Osteoblast (primary cell): Measurements from ENCODE around the gene SMTN. TPM values are rescaled to one million over a fixed set of nuclear protein-coding genes. Genes with fewer than 3 reads are reported as not detected.

ENCODE experiments used
- DNase-seq: peaks from one replicate; pipeline ENCODE4 v3.0.0; 2011; ENCODE audit warnings: low spot score, mixed read lengths; ENCODE audit not compliant: insufficient read length; ENCODE audit errors: missing footprints
- H2AFZ ChIP-seq: 2 replicates; pipeline ENCODE4 v1.6.0; 2011; ENCODE audit warnings: mild to moderate bottlenecking, low read length
- H3K27ac ChIP-seq: 2 replicates; pipeline ENCODE4 v1.5.1; 2011; ENCODE audit warnings: mild to moderate bottlenecking, low read depth, low read length, moderate library complexity
- H3K27me3 ChIP-seq: 2 replicates; pipeline ENCODE4 v1.6.0; 2012; ENCODE audit warnings: mild to moderate bottlenecking, control low read depth, inconsistent platforms, low read length, moderate library complexity; ENCODE audit not compliant: insufficient read depth
- H3K36me3 ChIP-seq: 2 replicates; pipeline ENCODE4 v1.5.1; 2011; ENCODE audit warnings: mild to moderate bottlenecking, low read length, control low read depth, moderate library complexity; ENCODE audit not compliant: insufficient read depth
- H3K4me1 ChIP-seq: 2 replicates; pipeline ENCODE4 v1.5.1; 2011; ENCODE audit warnings: mild to moderate bottlenecking, low read length, control low read depth, moderate library complexity; ENCODE audit not compliant: insufficient read depth
- H3K4me2 ChIP-seq: 2 replicates; pipeline ENCODE4 v1.6.0; 2011; ENCODE audit warnings: mild to moderate bottlenecking, low read length; ENCODE audit not compliant: insufficient read depth
- H3K4me3 ChIP-seq: fragments of 200-600 bp; sonication (generic); 3 replicates; pipeline ENCODE4 v1.5.1; 2012; ENCODE audit warnings: mild to moderate bottlenecking, low read length, inconsistent platforms; ENCODE audit not compliant: insufficient read depth
- H3K79me2 ChIP-seq: 2 replicates; pipeline ENCODE4 v1.6.0; 2012; ENCODE audit warnings: mild to moderate bottlenecking, low read length, control low read depth, inconsistent platforms; ENCODE audit not compliant: insufficient read depth
- H3K9me3 ChIP-seq: 2 replicates; pipeline ENCODE4 v1.5.1; 2011; ENCODE audit warnings: low read depth, low read length, control low read depth
- H4K20me1 ChIP-seq: 2 replicates; pipeline ENCODE4 v1.6.0; 2012; ENCODE audit warnings: mild to moderate bottlenecking, low read length, control low read depth; ENCODE audit not compliant: insufficient read depth
- total RNA-seq: library from RNA; depleted of rRNA; stranded (reverse); fragments of >200 nt; gene quantifications from 2 replicates; pipeline ENCODE4 v1.2.3, GENCODE V29; 2012
- TF ChIP-seq, protein P1 (sequence below): IDR thresholded peaks from 2 replicates; pipeline ENCODE4 v1.5.1; 2011; ENCODE audit warnings: mild to moderate bottlenecking, low read depth, low read length, moderate library complexity; ENCODE audit errors: extremely low read depth

Gene SMTN
- total RNA-seq, 1 donor, result 31.5 TPM

DNA sequence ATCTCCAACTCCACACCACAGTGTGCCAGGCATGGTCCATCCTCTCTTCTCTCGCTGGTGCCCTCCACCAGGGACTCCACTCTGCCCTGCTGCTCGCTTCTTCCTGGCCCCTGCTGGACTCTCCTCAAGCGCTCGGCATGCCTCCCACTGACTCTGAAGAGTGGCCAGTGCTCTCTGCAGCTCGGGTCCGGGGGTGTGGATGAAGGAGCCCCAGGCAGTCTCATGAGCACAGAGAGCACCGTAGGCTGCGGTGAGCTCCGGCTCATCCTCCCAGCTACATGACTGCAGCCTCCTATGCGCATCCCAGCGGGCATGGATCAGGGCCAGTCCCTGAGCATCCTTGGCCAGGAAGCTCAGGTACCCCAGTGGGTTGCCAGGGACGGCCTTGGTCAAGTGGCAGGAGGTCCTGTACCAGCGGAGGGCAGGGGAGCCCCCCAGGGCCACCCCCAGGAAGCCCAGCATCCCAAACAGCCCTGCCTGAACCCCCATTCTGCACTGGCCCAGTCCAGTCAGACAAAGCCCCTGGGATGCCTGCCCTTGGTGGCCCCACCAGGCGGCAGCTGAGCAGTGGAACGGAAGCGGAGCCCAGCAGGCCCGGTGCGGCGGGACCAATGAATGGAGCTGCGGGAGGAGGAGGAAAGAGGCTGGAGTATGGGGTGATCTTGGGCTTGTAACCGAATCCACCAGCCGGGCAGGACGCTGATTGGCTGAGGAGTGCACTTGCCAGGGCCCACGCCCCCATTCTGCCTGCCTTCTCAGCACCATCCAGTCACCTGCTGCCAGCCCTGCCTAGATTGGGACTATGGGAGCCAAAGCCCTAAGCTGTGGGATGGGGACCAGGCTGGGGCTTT lies 59.0 kb downstream of the SMTN start, which contains the start of gene PLA2G3:
PLA2G3 (minus strand) TSS at position 643 of the 851 bp plus-strand sequence; CDS start at position 489, 154 bp downstream.
- Histone ChIP-seq H3K27ac (no peak within 1 kb of the TSS), H3K36me3 (no peaks in the 10 kb centered on the region), H3K4me3 (no peak within 1 kb of the TSS), H3K79me2 (no peaks in the 10 kb centered on the region), H3K9me3 (no peaks in the 10 kb centered on the region), H3K4me2 (no peak within 1 kb of the TSS), H4K20me1 (no peaks in the 10 kb centered on the region), H3K4me1 (no peaks in the 10 kb centered on the region), H3K27me3 (peaks cover 37% of the 10 kb centered on the region), H2AFZ (no peak within 1 kb of the TSS)
- TF ChIP-seq, protein P1, sequence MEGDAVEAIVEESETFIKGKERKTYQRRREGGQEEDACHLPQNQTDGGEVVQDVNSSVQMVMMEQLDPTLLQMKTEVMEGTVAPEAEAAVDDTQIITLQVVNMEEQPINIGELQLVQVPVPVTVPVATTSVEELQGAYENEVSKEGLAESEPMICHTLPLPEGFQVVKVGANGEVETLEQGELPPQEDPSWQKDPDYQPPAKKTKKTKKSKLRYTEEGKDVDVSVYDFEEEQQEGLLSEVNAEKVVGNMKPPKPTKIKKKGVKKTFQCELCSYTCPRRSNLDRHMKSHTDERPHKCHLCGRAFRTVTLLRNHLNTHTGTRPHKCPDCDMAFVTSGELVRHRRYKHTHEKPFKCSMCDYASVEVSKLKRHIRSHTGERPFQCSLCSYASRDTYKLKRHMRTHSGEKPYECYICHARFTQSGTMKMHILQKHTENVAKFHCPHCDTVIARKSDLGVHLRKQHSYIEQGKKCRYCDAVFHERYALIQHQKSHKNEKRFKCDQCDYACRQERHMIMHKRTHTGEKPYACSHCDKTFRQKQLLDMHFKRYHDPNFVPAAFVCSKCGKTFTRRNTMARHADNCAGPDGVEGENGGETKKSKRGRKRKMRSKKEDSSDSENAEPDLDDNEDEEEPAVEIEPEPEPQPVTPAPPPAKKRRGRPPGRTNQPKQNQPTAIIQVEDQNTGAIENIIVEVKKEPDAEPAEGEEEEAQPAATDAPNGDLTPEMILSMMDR, result no peak
- peak; percentile 88 for DNase-seq

DNA sequence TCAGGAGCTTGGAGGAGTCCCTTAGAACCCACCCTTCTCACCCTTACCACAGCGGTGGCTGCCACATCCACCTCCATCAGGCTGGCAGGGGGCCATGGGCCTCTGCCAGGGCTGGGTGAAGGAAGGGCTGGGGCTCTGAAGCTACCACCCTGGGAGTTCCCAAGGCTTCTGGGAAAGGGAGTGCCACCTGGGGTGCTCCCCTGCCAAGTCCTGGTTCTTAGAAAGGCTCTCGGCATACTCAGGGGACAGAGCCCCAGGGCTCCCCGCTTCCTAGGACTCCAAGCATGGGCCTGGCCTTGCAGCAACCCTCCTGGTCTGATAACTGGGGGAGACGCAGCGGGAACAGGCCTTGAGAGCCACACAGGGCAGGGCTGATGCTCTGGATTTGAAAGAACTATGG lies 59.6 kb downstream of the SMTN start:
- Histone ChIP-seq H3K27me3 (peaks cover 37% of the 10 kb centered on the region), H3K4me1 (no peaks in the 10 kb centered on the region), H2AFZ (no peak overlapping the region), H4K20me1 (no peaks in the 10 kb centered on the region), H3K79me2 (no peaks in the 10 kb centered on the region), H3K9me3 (no peaks in the 10 kb centered on the region), H3K36me3 (no peaks in the 10 kb centered on the region), H3K4me2 (no peak overlapping the region), H3K4me3 (no peak overlapping the region), H3K27ac (no peak overlapping the region)
- DNase-seq, result peak; percentile 84
- TF ChIP-seq, protein P1, result no peak

DNA sequence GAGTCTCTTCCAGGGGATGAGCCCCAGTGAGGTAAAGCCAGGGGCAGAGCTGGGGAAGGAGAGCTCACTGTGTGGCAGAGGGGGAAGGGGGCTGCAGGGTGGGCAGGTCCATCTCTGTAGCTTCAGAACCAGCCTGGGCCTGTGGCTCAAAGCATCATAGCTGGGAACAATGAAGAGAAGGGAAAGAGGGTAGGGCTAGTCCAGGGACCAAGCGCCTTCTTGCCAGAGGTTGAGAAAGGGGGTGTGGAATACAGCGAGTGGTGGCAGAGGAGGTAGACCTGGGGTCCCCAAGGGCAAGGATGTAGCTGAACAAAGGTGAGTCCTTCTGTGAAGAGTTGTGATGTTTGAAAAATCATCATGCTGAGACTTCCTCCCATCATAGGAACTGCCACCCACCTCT lies 60.4 kb downstream of the SMTN start:
- H4K20me1 ChIP-seq, result no peaks in the 10 kb centered on the region
- H3K4me1 ChIP-seq, result no peaks in the 10 kb centered on the region
- no peak overlapping the region for H3K4me2 ChIP-seq

DNA sequence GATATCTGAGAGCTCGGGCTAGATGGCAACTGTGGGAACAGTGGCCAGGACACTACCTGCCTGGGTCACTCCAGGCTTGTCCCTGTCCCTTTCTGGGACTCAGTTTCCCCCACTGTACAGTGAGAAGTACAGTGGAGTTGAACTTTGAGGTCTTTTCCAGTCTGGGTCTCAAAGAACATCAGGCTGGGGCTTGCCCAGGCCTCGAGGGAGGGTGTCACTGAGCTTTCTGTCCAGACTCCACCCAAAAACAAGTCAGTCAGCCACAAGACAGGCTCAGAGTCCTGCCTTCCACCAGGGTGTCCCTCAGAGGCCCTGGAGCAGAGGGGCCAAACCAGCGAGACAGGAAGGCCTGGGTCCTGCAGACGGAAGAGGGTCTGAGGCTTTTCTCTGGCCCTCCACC lies 61.2 kb downstream of the SMTN start:
- peak; percentile 43 for DNase-seq
- Histone ChIP-seq H3K27ac (no peak overlapping the region), H3K36me3 (no peaks in the 10 kb centered on the region), H3K4me1 (no peaks in the 10 kb centered on the region), H3K27me3 (peaks cover 37% of the 10 kb centered on the region), H3K79me2 (no peaks in the 10 kb centered on the region), H3K9me3 (no peaks in the 10 kb centered on the region), H3K4me2 (no peak overlapping the region), H2AFZ (no peak overlapping the region), H3K4me3 (no peak overlapping the region), H4K20me1 (no peaks in the 10 kb centered on the region)
- TF ChIP-seq, protein P1, result no peak

More for the DNA sequence above, 60.4 kb downstream of the SMTN start:
- H3K9me3 ChIP-seq, result no peaks in the 10 kb centered on the region
- peak; percentile 76 for DNase-seq
- H3K27ac ChIP-seq, result no peak overlapping the region
- H3K27me3 ChIP-seq, result peaks cover 37% of the 10 kb centered on the region
- H3K36me3 ChIP-seq, result no peaks in the 10 kb centered on the region
- no peaks in the 10 kb centered on the region for H3K79me2 ChIP-seq
- no peak overlapping the region for H2AFZ ChIP-seq
- H3K4me3 ChIP-seq, result no peak overlapping the region
- TF ChIP-seq, protein P1, result no peak
